SK-N-SH (cell line): ENCODE measurements around the gene PRR12. TPM values are rescaled to one million over a fixed set of nuclear protein-coding genes. Genes with fewer than 3 reads are reported as not detected.
A peak's percentile ranks its signal among the peaks of the same experiment; 100 is the strongest.

Experiments used
- CTCF ChIA-PET: fragments of 300-600, 350-600 bp; formaldehyde crosslinking; extraction: SDS; loops from one replicate; lab custom pipeline; 2021; lab: Yijun Ruan, JAX
- POLR2A ChIA-PET: fragments of 350-600 bp; sonication (Branson Sonifier 250); formaldehyde crosslinking; extraction: SDS; loops from one replicate; lab custom pipeline; 2020; ENCODE audit warnings: antibody characterized with exemption, inconsistent platforms; lab: Yijun Ruan, JAX
- DNase-seq: peaks from one replicate; pipeline ENCODE4 v3.0.0; 2012
- H2AFZ ChIP-seq: fragments of 200-600 bp; sonication (generic); 2 replicates; pipeline ENCODE4 v1.8.1; 2016; ENCODE audit warnings: antibody characterized with exemption, mild to moderate bottlenecking, low read depth
- H3F3A ChIP-seq: fragments of 200-600 bp; sonication (generic); replicated peaks from 2 replicates; pipeline ENCODE3; 2016; ENCODE audit warnings: antibody characterized with exemption, mild to moderate bottlenecking; ENCODE audit not compliant: insufficient read depth
- H3K27ac ChIP-seq, 2 experiments: fragments of 200-500 bp in 1 of 2; fragments of 200-600 bp in 1 of 2; sonication (Bioruptor generic) in 1 of 2; sonication (generic), shearing (Covaris generic) in 1 of 2; 2 replicates each; pipeline versions ENCODE4 v1.5.1 to v1.6.1; 2014 to 2016; ENCODE audit warnings: low read depth in 2 of 2, inconsistent platforms in 1 of 2, low read length in 1 of 2, mild to moderate bottlenecking in 1 of 2, mixed read lengths in 1 of 2
- H3K27me3 ChIP-seq: fragments of 200-600 bp; sonication (generic), shearing (Covaris generic); 2 replicates; pipeline ENCODE4 v1.6.1; 2016; ENCODE audit warnings: mixed run types; ENCODE audit not compliant: insufficient read depth
- H3K36me3 ChIP-seq, 2 experiments: fragments of 200-500 bp in 1 of 2; fragments of 200-600 bp in 1 of 2; sonication (Bioruptor generic) in 1 of 2; sonication (generic) in 1 of 2; replicated peaks in 1 of 2; 2 replicates each; pipeline versions ENCODE3 to v1.5.1; 2014 to 2016; ENCODE audit warnings: low read length in 1 of 2, mild to moderate bottlenecking in 1 of 2; ENCODE audit not compliant: insufficient read depth in 2 of 2, control insufficient read depth in 1 of 2
- H3K4me1 ChIP-seq, 2 experiments: fragments of 200-500 bp in 1 of 2; fragments of 200-600 bp in 1 of 2; sonication (Bioruptor generic) in 1 of 2; sonication (generic), shearing (Covaris generic) in 1 of 2; 2 replicates each; pipeline versions ENCODE4 v1.5.1 to v1.6.1; 2014 to 2016; ENCODE audit warnings: low read depth in 1 of 2, low read length in 1 of 2, mixed run types in 1 of 2; ENCODE audit not compliant: insufficient read depth in 2 of 2, control insufficient read depth in 1 of 2
- H3K4me2 ChIP-seq: fragments of 200-600 bp; sonication (generic), shearing (Covaris generic); 2 replicates; pipeline ENCODE4 v1.6.1; 2017; ENCODE audit warnings: mixed run types
- H3K4me3 ChIP-seq, 2 experiments: fragments of 200-500 bp in 1 of 2; fragments of 200-600 bp in 1 of 2; sonication (Bioruptor generic) in 1 of 2; sonication (generic), shearing (Covaris generic) in 1 of 2; 2 replicates each; pipeline versions ENCODE4 v1.5.1 to v1.8.1; 2014 to 2016; ENCODE audit warnings: low read depth in 2 of 2, inconsistent platforms in 1 of 2, low read length in 1 of 2, mild to moderate bottlenecking in 1 of 2, mixed read lengths in 1 of 2, moderate library complexity in 1 of 2
- H3K79me2 ChIP-seq: fragments of 200-600 bp; sonication (generic); 2 replicates; pipeline ENCODE4 v1.8.1; 2017; ENCODE audit warnings: mild to moderate bottlenecking; ENCODE audit not compliant: insufficient read depth
- H3K9ac ChIP-seq: fragments of 200-600 bp; sonication (generic); 2 replicates; pipeline ENCODE4 v1.6.1; 2017; ENCODE audit warnings: mixed run types
- H3K9me2 ChIP-seq: fragments of 200-600 bp; sonication (generic); 2 replicates; pipeline ENCODE4 v1.6.1; 2017; ENCODE audit warnings: mixed run types
- H3K9me3 ChIP-seq: fragments of 200-600 bp; sonication (generic); 2 replicates; pipeline ENCODE4 v1.6.1; 2017; ENCODE audit warnings: mixed run types, mild to moderate bottlenecking, moderate library complexity
- H4K20me1 ChIP-seq: fragments of 200-600 bp; sonication (generic); 2 replicates; pipeline ENCODE4 v1.6.1; 2017; ENCODE audit warnings: mild to moderate bottlenecking, mixed run types; ENCODE audit not compliant: insufficient read depth
- ELF1 ChIP-seq: IDR thresholded peaks from 2 replicates; pipeline ENCODE4 v1.4.0; 2012
- EP300 ChIP-seq, 2 experiments: IDR thresholded peaks; 2 replicates each; pipeline versions ENCODE4 v1.4.0 to v1.6.1; 2012; ENCODE audit warnings: borderline replicate concordance in 1 of 2, low read depth in 1 of 2, low read length in 1 of 2
- FOSL2 ChIP-seq: IDR thresholded peaks from 2 replicates; pipeline ENCODE4 v1.4.0; 2012; ENCODE audit warnings: low read depth, mild to moderate bottlenecking, moderate library complexity, borderline replicate concordance
- FOXJ3 ChIP-seq: sonication (generic); formaldehyde crosslinking; IDR thresholded peaks from 2 replicates; pipeline ENCODE4 v1.5.1; 2020; ENCODE audit warnings: mild to moderate bottlenecking, missing genetic modification reagents
- GATA2 ChIP-seq: sonication (generic); formaldehyde crosslinking; IDR thresholded peaks from 2 replicates; pipeline ENCODE4 v1.5.0; 2020; ENCODE audit warnings: mild to moderate bottlenecking, missing genetic modification reagents
- JUND ChIP-seq: IDR thresholded peaks from 2 replicates; pipeline ENCODE4 v1.4.0; 2012
- MAX ChIP-seq: IDR thresholded peaks from 2 replicates; pipeline ENCODE4 v1.4.0; 2012; ENCODE audit warnings: low read depth
- MEF2A ChIP-seq: IDR thresholded peaks from 2 replicates; pipeline ENCODE4 v1.4.0; 2012; ENCODE audit warnings: low read depth, borderline replicate concordance
- NFIC ChIP-seq: IDR thresholded peaks from 2 replicates; pipeline ENCODE4 v1.4.0; 2012; ENCODE audit warnings: borderline replicate concordance
- RAD21 ChIP-seq: IDR thresholded peaks from 2 replicates; pipeline ENCODE4 v1.6.1; 2012; ENCODE audit warnings: mild to moderate bottlenecking, low read length
- RCOR1 ChIP-seq: fragments of 150-350 bp; IDR thresholded peaks from 2 replicates; pipeline ENCODE4 v1.6.1; 2017; ENCODE audit warnings: antibody characterized with exemption, low read length
- RFX5 ChIP-seq: IDR thresholded peaks from 2 replicates; pipeline ENCODE4 v1.6.1; 2012; ENCODE audit warnings: mild to moderate bottlenecking, improper control_type of control experiment, low read length
- RXRA ChIP-seq: IDR thresholded peaks from 2 replicates; pipeline ENCODE4 v1.4.0; 2012; ENCODE audit warnings: low read depth, mild to moderate bottlenecking, borderline replicate concordance
- SMC3 ChIP-seq: IDR thresholded peaks from 2 replicates; pipeline ENCODE4 v1.6.1; 2012; ENCODE audit warnings: low read depth, low read length, improper control_type of control experiment
- TAF1 ChIP-seq: IDR thresholded peaks from 2 replicates; pipeline ENCODE4 v1.6.1; 2012; ENCODE audit warnings: low read depth, mild to moderate bottlenecking, low read length, moderate library complexity, borderline replicate concordance
- TCF12 ChIP-seq: IDR thresholded peaks from 2 replicates; pipeline ENCODE4 v1.4.0; 2012
- TEAD4 ChIP-seq: IDR thresholded peaks from 2 replicates; pipeline ENCODE4 v1.4.0; 2012; ENCODE audit warnings: mild to moderate bottlenecking, borderline replicate concordance; ENCODE audit not compliant: insufficient read depth
- ZBTB33 ChIP-seq: IDR thresholded peaks from 2 replicates; pipeline ENCODE4 v1.4.0; 2012; ENCODE audit warnings: low read depth, borderline replicate concordance
- WGBS: methylation state at CpG from one replicate; pipeline ENCODE4 v1.1.6; 2017; ENCODE audit warnings: low lambda C conversion rate; 5-methylcytosine and 5-hydroxymethylcytosine counted together
- polyA plus RNA-seq, 3 experiments: library from polyadenylated mRNA; depleted of rRNA; stranded (reverse); fragments of >200 nt; gene quantifications; 2 replicates each; pipeline ENCODE4 v1.2.3, GENCODE V29; 2012
- TF ChIP-seq, protein P1 (sequence below): IDR thresholded peaks from 2 replicates; pipeline ENCODE4; 2012
- TF ChIP-seq, protein P2 (sequence below): fragments of 200-600 bp; sonication (generic); IDR thresholded peaks from 2 replicates; pipeline ENCODE4 v1.6.1; 2017; ENCODE audit warnings: antibody characterized with exemption, mild to moderate bottlenecking, moderate library complexity

PRR12 gene
- polyA plus RNA-seq, 1 of the 3 experiments (the other 2 are of a cell fraction) = 1.7 TPM

- H3K9ac ChIP-seq = peak overlapping the region; percentile 76
- peaks cover 4% of the 10 kb centered on the region; the same call in 1 of the 2 replicates for H4K20me1 ChIP-seq
- TF ChIP-seq RXRA (no peak), JUND (no peak), EP300 (IDR thresholded peaks at IDR 0.05; ENCODE audit: borderline replicate concordance in 1 of 2, low read depth in 1 of 2, low read length in 1 of 2) (no peak), FOXJ3 (CRISPR knock-in tag) (no peak), TEAD4 (no peak), RCOR1 (no peak), FOSL2 (no peak)
- H3K27me3 ChIP-seq = no peaks in the 10 kb centered on the region
- no peaks in the 10 kb centered on the region for H3K9me3 ChIP-seq
- peaks cover 14 to 32% of the 10 kb centered on the region in 2 experiments for H3K4me1 ChIP-seq
- ChIA-PET CTCF (interaction anchor here (0.8 to 5.2 kb wide), 3 partner anchors 32 to 44 kb away, joined by 3 to 31 read pairs (median 7); partner anchors contain the start of gene PRMT1), POLR2A (interaction anchor here (0.7 to 1.3 kb wide), 6 partner anchors 8 to 211 kb away, joined by 3 to 5 read pairs (median 4); partner anchors contain the start of genes NOSIP, PRR12, PRRG2 and PTOV1)
- no peak for DNase-seq
- H3K27ac ChIP-seq = peak overlapping the region; percentile 62 to 100
- H3F3A ChIP-seq = peaks cover 14% of the 10 kb centered on the region
- no peaks in the 10 kb centered on the region for H3K9me2 ChIP-seq
- H3K4me2 ChIP-seq = peak overlapping the region; percentile 97
- H3K4me3 ChIP-seq = peak overlapping the region; percentile 64 to 87
- peaks cover 0 to 4% of the 10 kb centered on the region in 2 experiments for H3K36me3 ChIP-seq
- H2AFZ ChIP-seq = no peak overlapping the region
- H3K79me2 ChIP-seq = peaks cover 46% of the 10 kb centered on the region
- WGBS = 37% methylated on average over 8 of the region's 31 CpGs
These were observed 48.6 kb downstream of the PRR12 start for GRCh38 chr19:49639401-49640112.

DNA sequence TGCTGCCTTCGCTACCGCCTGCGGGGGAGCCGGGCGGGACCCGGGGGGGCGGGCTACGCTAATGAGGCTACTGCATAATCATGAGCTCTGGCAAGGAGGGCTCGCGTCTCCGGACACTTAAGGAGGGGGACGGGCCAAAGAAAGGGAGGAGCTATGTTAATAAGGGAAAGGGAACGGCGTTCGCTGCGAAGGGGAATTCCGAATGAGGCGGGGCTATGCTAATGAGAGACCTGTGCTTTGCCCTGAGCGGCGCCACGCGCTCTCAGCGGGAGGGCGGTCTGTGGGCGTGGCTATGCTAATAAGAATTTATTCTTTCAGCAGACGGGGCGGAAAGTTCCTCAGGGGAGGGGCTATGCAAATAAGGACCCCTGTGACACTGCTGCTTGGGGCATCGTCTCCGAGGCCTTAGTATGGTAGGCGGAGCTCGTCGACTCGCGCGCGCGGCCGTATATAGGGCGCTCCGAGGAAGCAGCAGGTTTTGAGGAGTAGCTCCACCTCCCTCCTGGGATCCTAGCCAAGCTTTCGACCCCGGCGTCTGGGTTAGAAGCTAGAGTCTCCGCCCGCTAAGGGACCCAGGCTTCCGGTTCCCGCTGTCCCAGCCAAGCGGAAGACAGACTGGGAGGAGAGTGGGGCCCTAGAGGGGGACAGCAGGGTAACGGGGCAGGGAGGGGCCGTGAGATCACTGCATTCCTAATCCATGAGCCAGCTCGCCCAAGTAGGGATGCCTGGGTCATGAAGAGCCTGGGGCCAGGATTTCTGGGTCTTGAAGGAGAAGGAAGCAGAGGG is 49.3 kb downstream of the PRR12 start, which contains the start of gene RRAS:
Gene RRAS, minus strand, starts transcription at position 31 of the 786 bp plus-strand sequence. CDS start 45 bp downstream, outside the sequence.
- Histone ChIP-seq H2AFZ (no peak within 1 kb of the TSS), H3F3A (peaks cover 10% of the 10 kb centered on the region), H3K27me3 (no peaks in the 10 kb centered on the region), H3K4me2 (peak within 1 kb of the TSS; percentile 97), H3K36me3 (peaks cover 6 to 7% of the 10 kb centered on the region in 2 experiments), H3K4me3 (peak within 1 kb of the TSS; percentile 64 to 87), H4K20me1 (peaks cover 11% of the 10 kb centered on the region), H3K4me1 (peaks cover 14 to 32% of the 10 kb centered on the region in 2 experiments), H3K9me2 (no peaks in the 10 kb centered on the region), H3K9me3 (no peaks in the 10 kb centered on the region), H3K79me2 (peaks cover 54% of the 10 kb centered on the region), H3K27ac (peak within 1 kb of the TSS; percentile 99 to 100), H3K9ac (peak within 1 kb of the TSS; percentile 97)
- WGBS = under 1% methylated on average over 46 of the region's 51 CpGs
- ChIA-PET CTCF (interaction anchor here (0.8 to 5.2 kb wide), 4 partner anchors 32 to 70 kb away, joined by 3 to 31 read pairs (median 6); partner anchors contain the start of gene PRMT1), POLR2A (interaction anchor here (0.6 to 1.3 kb wide), 10 partner anchors 8 to 210 kb away, joined by 3 to 5 read pairs (median 3); partner anchors contain the start of genes BCL2L12, CPT1C, IRF3 and NOSIP)
- peak; percentile 95 for DNase-seq
- TF ChIP-seq GATA2 (CRISPR knock-in tag) (no peak), ZBTB33 (0 out of 2 replicates have a peak, but pooled peaks have one; percentile 54), TCF12 (peak; percentile 57; the same call in 1 of the 2 replicates), FOXJ3 (CRISPR knock-in tag) (no peak), RFX5 (no peak; the same call in 1 of the 2 replicates), RCOR1 (peak; percentile 8; the same call in 1 of the 2 replicates), MAX (peak; percentile 5), SMC3 (no peak), MEF2A (no peak; the same call in 1 of the 2 replicates), RAD21 (no peak; the same call in 1 of the 2 replicates), TAF1 (peak; percentile 73), NFIC (peak; percentile 76), RXRA (peak; percentile 73; the same call in 1 of the 2 replicates), ELF1 (peak; percentile 78), FOSL2 (peak; percentile 90)
- TF ChIP-seq, protein P1, sequence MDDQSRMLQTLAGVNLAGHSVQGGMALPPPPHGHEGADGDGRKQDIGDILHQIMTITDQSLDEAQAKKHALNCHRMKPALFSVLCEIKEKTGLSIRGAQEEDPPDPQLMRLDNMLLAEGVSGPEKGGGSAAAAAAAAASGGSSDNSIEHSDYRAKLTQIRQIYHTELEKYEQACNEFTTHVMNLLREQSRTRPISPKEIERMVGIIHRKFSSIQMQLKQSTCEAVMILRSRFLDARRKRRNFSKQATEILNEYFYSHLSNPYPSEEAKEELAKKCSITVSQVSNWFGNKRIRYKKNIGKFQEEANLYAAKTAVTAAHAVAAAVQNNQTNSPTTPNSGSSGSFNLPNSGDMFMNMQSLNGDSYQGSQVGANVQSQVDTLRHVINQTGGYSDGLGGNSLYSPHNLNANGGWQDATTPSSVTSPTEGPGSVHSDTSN = no peak; the same call in 1 of the 2 replicates
- TF ChIP-seq, protein P2, sequence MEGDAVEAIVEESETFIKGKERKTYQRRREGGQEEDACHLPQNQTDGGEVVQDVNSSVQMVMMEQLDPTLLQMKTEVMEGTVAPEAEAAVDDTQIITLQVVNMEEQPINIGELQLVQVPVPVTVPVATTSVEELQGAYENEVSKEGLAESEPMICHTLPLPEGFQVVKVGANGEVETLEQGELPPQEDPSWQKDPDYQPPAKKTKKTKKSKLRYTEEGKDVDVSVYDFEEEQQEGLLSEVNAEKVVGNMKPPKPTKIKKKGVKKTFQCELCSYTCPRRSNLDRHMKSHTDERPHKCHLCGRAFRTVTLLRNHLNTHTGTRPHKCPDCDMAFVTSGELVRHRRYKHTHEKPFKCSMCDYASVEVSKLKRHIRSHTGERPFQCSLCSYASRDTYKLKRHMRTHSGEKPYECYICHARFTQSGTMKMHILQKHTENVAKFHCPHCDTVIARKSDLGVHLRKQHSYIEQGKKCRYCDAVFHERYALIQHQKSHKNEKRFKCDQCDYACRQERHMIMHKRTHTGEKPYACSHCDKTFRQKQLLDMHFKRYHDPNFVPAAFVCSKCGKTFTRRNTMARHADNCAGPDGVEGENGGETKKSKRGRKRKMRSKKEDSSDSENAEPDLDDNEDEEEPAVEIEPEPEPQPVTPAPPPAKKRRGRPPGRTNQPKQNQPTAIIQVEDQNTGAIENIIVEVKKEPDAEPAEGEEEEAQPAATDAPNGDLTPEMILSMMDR = no peak
